Colonic mucosa (tissue), 4 donors: ENCODE results near the gene SMIM5. TPM values are rescaled to one million over a fixed set of nuclear protein-coding genes. Genes with fewer than 3 reads are reported as not detected.

Source experiments
- DNase-seq: peaks from one replicate; pipeline ENCODE4 v3.0.0-alpha.2; 2020
- H3K27ac ChIP-seq: fragments of 200-600 bp; one replicate; pipeline ENCODE4 v1.8.0; 2021
- H3K27me3 ChIP-seq: fragments of 200-600 bp; one replicate; pipeline ENCODE4 v1.8.0; 2021
- H3K36me3 ChIP-seq: fragments of 200-600 bp; one replicate; pipeline ENCODE4 v1.8.0; 2021
- H3K4me1 ChIP-seq: fragments of 200-600 bp; one replicate; pipeline ENCODE4 v1.8.0; 2021; ENCODE audit warnings: mild to moderate bottlenecking
- H3K4me3 ChIP-seq: fragments of 200-600 bp; one replicate; pipeline ENCODE4 v1.8.0; 2021
- H3K9ac ChIP-seq, 2 donors: one replicate each; pipeline ENCODE4 v1.7.0; 2013; ENCODE audit warnings: control low read depth in 2 of 2, low read depth in 2 of 2, low read length in 2 of 2
- H3K9me3 ChIP-seq: fragments of 200-600 bp; one replicate; pipeline ENCODE4 v1.8.0; 2021
- intact Hi-C: fragments of 100-400 bp; cut with DNase I; formaldehyde crosslinking; loops from one replicate; pipeline ENCODE4 v1.14.1; 2022
- total RNA-seq, 2 donors: library from RNA; stranded (reverse); fragmentation: NEBNext Ultra II Directional in 1 of 2; extraction: Animal tissue kit (Norgen Biotek cat#: 25700) in 1 of 2; gene quantifications; one replicate each; pipeline ENCODE4 v1.2.1, GENCODE V29; 2021
- TF ChIP-seq, protein P1 (sequence below): fragments of 200-600 bp; IDR thresholded peaks from one replicate; pipeline ENCODE4 v1.8.0; 2022; ENCODE audit warnings: antibody characterized with exemption, mild to moderate bottlenecking
- donor health status: healthy.
- donor health status: DM: no; HTN: no; CAD: no.
- donor health status: DM: no; HTN: no; CAD: no.

The SMIM5 gene
- total RNA-seq, 2 donors from 2014 or later = 5.1 to 39.9 TPM

DNA sequence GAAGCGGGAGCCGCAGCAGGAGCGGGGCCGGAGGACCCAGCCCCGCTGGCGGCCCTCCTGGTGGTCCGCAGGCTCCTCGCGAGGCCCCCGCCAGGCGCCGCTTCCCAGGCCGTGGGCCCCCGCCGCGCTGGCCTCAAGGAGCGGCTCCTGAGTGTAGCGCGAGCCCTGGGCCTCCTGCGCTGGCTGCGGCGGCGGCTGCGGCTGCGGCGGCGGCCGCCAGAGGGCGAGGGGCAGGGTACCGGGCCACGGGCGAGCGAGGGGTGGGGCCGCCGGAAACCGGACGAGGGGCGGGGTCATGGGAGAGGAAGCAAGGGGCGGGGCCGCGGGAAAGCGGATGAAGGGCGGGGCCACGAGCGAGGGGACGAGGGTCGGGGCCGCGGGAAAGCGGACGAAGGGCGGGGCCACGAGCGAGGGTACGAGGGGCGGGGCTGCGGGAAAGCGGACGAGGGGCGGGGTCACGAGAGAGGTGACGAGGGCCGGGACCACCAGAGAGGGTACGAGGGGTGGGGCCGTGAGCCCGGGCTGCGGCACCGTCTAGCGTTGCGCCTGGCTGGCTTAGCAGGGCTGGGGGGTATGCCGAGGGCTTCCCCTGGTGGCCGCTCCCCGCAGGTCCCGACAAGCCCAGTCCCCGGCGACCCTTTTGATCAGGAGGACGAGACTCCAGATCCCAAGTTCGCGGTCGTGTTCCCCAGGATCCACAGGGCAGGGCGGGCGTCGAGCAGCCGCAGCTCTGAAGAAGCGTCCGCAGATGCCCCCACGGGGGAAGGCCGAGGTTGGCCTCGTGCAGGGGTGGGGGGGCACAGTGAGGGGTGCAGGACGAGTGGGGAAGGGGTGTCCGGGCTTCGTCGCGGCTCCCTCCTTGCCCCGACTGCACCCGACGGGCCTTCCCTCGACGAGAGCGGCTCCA lies 44.0 kb upstream of the SMIM5 start:
- Histone ChIP-seq H3K9ac (peak overlapping the region in 1 of 2 donors; percentile 91), H3K27me3 (no peaks in the 10 kb centered on the region), H3K4me1 (peaks cover 3% of the 10 kb centered on the region), H3K4me3 (peak overlapping the region; percentile 49), H3K27ac (peak overlapping the region; percentile 86), H3K36me3 (no peaks in the 10 kb centered on the region), H3K9me3 (no peaks in the 10 kb centered on the region)
- DNase-seq = peak; percentile 99
- TF ChIP-seq, protein P1, sequence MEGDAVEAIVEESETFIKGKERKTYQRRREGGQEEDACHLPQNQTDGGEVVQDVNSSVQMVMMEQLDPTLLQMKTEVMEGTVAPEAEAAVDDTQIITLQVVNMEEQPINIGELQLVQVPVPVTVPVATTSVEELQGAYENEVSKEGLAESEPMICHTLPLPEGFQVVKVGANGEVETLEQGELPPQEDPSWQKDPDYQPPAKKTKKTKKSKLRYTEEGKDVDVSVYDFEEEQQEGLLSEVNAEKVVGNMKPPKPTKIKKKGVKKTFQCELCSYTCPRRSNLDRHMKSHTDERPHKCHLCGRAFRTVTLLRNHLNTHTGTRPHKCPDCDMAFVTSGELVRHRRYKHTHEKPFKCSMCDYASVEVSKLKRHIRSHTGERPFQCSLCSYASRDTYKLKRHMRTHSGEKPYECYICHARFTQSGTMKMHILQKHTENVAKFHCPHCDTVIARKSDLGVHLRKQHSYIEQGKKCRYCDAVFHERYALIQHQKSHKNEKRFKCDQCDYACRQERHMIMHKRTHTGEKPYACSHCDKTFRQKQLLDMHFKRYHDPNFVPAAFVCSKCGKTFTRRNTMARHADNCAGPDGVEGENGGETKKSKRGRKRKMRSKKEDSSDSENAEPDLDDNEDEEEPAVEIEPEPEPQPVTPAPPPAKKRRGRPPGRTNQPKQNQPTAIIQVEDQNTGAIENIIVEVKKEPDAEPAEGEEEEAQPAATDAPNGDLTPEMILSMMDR = peak; percentile 8
- intact Hi-C loops = loop anchor here (5.0 to 10.0 kb wide), 2 partner anchors 64 to 162 kb away; partner anchors contain the start of gene LLGL2

DNA sequence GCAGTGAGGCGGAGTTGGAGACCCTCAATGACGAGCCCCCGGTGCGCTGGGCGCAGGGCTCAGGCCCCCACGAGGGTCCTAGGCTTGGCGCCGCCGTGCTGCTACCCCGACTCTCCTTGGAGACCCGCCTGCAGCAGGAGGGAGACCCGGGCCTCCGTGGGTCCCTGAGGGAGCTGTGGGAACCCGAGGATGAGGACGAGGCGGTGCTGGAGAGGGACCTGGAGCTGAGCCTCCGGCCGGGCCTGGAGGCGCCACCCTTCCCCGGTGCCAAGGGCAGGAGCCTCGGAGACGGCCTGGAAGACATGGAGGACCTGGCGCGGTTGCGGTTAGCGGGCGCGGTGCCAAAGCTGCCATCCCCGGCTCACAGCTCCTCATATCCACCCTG lies 43.3 kb upstream of the SMIM5 start:
- peak overlapping the region; percentile 18 to 26 for H3K9ac ChIP-seq
- H3K4me3 ChIP-seq = peak overlapping the region; percentile 49
- no peak overlapping the region for H3K27ac ChIP-seq
- H3K9me3 ChIP-seq = no peaks in the 10 kb centered on the region
- H3K27me3 ChIP-seq = no peaks in the 10 kb centered on the region
- peaks cover 3% of the 10 kb centered on the region for H3K4me1 ChIP-seq
- intact Hi-C loops = loop anchor here (5.0 to 10.0 kb wide), 2 partner anchors 65 to 163 kb away; partner anchors contain the start of gene LLGL2
- H3K36me3 ChIP-seq = no peaks in the 10 kb centered on the region
- no peak for DNase-seq
- TF ChIP-seq, protein P1 = no peak

DNA sequence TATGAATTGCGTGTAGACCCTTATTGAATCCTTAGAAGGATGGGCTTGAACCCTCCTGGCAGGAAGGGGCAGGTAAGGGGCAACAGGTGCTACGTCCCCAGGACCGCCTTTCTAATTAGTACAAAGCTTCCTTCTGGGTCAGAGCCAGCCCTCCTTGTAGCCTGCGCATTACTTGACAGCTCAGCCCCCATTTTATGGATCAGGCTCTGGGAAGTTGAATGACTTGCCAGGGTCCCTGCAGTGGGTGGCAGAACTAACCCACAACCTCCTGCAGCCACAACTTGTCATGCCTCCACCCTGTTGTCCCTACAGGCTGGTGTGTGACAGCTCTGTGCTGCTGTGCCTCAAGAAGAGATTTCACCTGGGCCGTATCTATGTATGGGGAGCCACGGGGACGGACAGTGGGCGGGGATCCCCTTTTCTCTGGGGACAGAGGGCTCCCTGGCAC lies 42.9 kb upstream of the SMIM5 start:
- peak overlapping the region in 1 of 2 donors; percentile 18 for H3K9ac ChIP-seq
- no peak for DNase-seq
- H3K27ac ChIP-seq = no peak overlapping the region

DNA sequence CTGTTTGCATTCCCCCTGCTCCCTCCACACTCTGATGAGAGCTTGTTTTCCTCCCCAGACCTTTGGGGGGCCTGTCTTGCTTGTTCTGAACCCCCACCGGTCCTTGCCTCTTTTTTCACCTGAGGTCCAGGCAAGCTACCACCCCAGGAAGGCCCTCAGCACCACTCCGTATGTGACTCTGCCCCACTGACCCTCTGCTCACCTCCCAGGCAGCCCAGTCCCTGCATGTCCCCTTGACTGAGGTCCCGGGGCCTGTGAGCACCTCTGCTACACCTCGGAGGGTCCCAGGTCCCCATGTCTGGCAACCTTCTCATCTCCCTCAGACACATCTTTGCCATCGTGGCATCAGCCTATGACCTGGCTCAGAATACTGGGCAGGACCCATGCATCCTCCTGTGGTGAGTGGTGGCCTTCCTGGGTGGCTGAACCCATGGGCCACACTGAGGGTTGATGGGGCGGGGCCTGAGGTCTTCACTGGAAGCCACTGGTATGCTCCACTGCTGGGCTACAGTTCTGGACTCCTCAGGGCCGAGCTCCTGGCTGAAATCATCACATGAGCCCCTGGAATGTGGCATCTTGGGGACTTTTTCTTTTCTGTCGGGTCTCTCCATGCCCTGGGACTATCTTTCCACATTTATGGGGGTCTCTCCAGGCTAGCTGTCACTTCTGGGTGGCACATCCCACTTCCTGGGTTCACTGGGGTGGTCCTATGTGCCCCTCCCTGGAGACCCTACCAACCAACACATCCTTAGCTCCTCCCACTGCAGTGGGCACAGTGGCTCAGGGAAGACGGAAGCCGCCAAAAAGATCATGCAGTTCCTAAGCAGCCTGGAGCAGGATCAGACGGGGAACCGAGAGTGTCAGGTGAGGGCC lies 42.1 kb upstream of the SMIM5 start:
- Histone ChIP-seq H3K9ac (no peak overlapping the region), H3K27me3 (no peaks in the 10 kb centered on the region), H3K27ac (no peak overlapping the region), H3K36me3 (no peaks in the 10 kb centered on the region), H3K4me3 (no peak overlapping the region), H3K4me1 (peaks cover 3% of the 10 kb centered on the region), H3K9me3 (no peaks in the 10 kb centered on the region)
- no peak for DNase-seq
- TF ChIP-seq, protein P1 = no peak
- intact Hi-C loops = no loop called here

More for the DNA sequence above, 42.9 kb upstream of the SMIM5 start:
- TF ChIP-seq, protein P1 = no peak
- no peaks in the 10 kb centered on the region for H3K9me3 ChIP-seq
- H3K4me1 ChIP-seq = peaks cover 3% of the 10 kb centered on the region
- H3K36me3 ChIP-seq = no peaks in the 10 kb centered on the region
- H3K4me3 ChIP-seq = no peak overlapping the region
- no peaks in the 10 kb centered on the region for H3K27me3 ChIP-seq
- intact Hi-C loops = no loop called here

DNA sequence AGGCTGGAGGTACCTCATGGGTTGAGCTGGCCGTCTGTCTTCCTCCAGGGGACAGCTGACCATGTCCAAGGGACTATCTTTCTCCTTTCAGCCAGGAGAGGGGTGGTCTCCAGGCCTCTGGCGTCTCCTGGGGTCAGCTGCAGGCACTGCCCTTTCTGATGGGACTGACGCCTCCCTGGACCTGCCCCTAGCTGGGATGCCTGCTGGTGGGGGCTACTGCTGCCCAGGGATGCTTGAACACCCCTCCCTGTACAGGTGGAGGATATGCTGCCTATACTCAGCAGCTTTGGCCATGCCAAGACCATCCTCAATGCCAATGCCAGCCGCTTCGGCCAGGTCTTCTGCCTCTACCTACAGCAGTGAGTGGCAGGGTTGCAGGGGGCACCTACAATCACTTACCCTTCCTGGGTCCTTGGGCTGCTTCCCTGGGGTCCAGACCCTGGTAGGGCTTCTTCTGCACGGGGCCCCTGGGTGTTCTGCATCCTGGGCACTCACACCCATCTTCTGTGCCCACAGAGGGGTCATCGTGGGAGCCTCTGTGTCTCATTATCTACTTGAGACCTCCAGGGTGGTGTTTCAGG lies 41.4 kb upstream of the SMIM5 start:
- H3K9ac ChIP-seq = no peak overlapping the region
- no peaks in the 10 kb centered on the region for H3K27me3 ChIP-seq
- no peaks in the 10 kb centered on the region for H3K36me3 ChIP-seq
- H3K9me3 ChIP-seq = no peaks in the 10 kb centered on the region
- no peak overlapping the region for H3K27ac ChIP-seq
- TF ChIP-seq, protein P1 = no peak
- intact Hi-C loops = no loop called here
- no peak overlapping the region for H3K4me3 ChIP-seq
- H3K4me1 ChIP-seq = peaks cover 3% of the 10 kb centered on the region
- DNase-seq = no peak
